ENCODE measurements around the gene SELENOP.

DNA sequence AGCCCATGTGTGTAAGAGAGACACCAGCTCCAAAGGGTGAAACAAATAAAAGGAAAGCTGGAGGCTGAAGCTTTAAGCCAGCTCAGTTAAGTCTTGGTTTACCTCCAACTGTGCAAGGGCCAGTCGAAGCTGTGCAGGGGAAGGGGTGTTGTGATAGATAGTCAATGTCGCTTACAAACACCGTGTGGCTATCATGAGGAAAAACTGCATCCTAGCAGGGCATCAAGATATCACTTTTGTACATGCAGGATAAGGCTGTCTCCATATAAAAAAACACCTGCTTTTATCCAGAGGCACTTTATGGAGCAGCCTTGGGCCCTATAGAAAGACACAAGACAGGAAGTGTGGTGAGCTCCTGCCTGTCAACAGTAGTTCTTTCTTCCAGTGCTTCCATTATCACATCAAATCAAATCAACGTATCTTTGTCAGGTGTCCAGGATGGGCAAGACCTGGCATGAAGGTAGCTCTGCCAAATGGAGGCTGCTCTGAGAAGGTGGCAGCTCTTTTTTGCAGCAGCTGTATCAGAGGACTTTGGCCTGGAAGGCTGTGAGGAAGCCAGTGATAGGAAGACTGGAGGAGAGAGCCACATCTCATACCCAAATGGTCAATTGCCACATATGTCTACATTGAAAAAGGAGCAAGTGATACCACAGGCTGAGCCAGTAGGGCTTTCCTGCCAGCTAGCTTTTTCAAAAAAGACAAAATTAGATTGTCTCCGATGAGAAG is 29.3 kb upstream of the SELENOP start:
- TF ChIP-seq, protein P1, sequence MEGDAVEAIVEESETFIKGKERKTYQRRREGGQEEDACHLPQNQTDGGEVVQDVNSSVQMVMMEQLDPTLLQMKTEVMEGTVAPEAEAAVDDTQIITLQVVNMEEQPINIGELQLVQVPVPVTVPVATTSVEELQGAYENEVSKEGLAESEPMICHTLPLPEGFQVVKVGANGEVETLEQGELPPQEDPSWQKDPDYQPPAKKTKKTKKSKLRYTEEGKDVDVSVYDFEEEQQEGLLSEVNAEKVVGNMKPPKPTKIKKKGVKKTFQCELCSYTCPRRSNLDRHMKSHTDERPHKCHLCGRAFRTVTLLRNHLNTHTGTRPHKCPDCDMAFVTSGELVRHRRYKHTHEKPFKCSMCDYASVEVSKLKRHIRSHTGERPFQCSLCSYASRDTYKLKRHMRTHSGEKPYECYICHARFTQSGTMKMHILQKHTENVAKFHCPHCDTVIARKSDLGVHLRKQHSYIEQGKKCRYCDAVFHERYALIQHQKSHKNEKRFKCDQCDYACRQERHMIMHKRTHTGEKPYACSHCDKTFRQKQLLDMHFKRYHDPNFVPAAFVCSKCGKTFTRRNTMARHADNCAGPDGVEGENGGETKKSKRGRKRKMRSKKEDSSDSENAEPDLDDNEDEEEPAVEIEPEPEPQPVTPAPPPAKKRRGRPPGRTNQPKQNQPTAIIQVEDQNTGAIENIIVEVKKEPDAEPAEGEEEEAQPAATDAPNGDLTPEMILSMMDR (IDR thresholded peaks at IDR 0.05; ENCODE audit: insufficient read depth, low read length, poor library complexity, severe bottlenecking) = no peak
- TF ChIP-seq EZH2phosphoT487 (conservative IDR thresholded peaks at IDR 0.05; ENCODE audit: low read length) = no peak

Data from SU-DHL-6 (cell line).